Panc1 (cell line): ENCODE results near the gene SAMD4B. TPM values are rescaled to one million over a fixed set of nuclear protein-coding genes. Genes with fewer than 3 reads are reported as not detected.
"Not testable (repeated sequence)": the region's sequence is repeated elsewhere in the genome, so short reads cannot be mapped to it uniquely, and the experiment has no call there.

ENCODE experiments used
- ATAC-seq: fragments of 200-7000 bp; cut with Tn5 transposase; 2 replicates; pipeline ENCODE4 v1.9.1; 2020; ENCODE audit warnings: mild to moderate bottlenecking, moderate library complexity
- BruUV-seq: library from RNA; stranded (reverse); fragments of 400-500 nt; replicated peaks from 2 replicates; lab custom pipeline; 2021; lab: Mats Ljungman, UMichigan
- CTCF ChIA-PET: fragments of 300-600 bp; sonication (Branson Sonifier 250); formaldehyde crosslinking; loops from one replicate; lab custom pipeline; 2022; ENCODE audit warnings: antibody characterized with exemption; lab: Charles Lee
- POLR2A ChIA-PET: fragments of 300-600 bp; sonication (Branson Sonifier 250); formaldehyde crosslinking; loops from one replicate; lab custom pipeline; 2022; ENCODE audit warnings: antibody characterized with exemption; lab: Charles Lee
- DNase-seq: peaks from one replicate; pipeline ENCODE4 v3.0.0-alpha.2; 2010; ENCODE audit warnings: low read depth, low spot score
- H3K27ac ChIP-seq: 2 replicates; pipeline ENCODE4 v1.5.1; 2011; ENCODE audit warnings: mild to moderate bottlenecking, low read length, inconsistent platforms
- H3K27me3 ChIP-seq: fragments of 200-500 bp; sonication (Bioruptor generic); 2 replicates; pipeline ENCODE4 v1.6.0; 2014; ENCODE audit warnings: low read length, inconsistent platforms; ENCODE audit not compliant: control insufficient read depth, insufficient read depth
- H3K36me3 ChIP-seq: fragments of 200-500 bp; sonication (Bioruptor generic); 2 replicates; pipeline ENCODE4 v1.5.1; 2014; ENCODE audit warnings: inconsistent platforms, mild to moderate bottlenecking, low read length, moderate library complexity; ENCODE audit not compliant: control insufficient read depth, insufficient read depth
- H3K4me1 ChIP-seq: 2 replicates; pipeline ENCODE4 v1.5.1; 2011; ENCODE audit warnings: inconsistent platforms, mild to moderate bottlenecking, low read length, moderate library complexity; ENCODE audit not compliant: control insufficient read depth, insufficient read depth
- H3K4me3 ChIP-seq, 2 experiments: 2 replicates each; pipeline ENCODE4 v1.5.1; 2011 to 2012; ENCODE audit warnings: low read depth in 2 of 2, low read length in 2 of 2, mild to moderate bottlenecking in 2 of 2, inconsistent platforms in 1 of 2, moderate library complexity in 1 of 2
- H3K9me3 ChIP-seq: fragments of 200-500 bp; sonication (Bioruptor generic); 2 replicates; pipeline ENCODE4 v1.5.1; 2014; ENCODE audit warnings: low read depth, mild to moderate bottlenecking, inconsistent platforms, low read length, moderate library complexity; ENCODE audit not compliant: control insufficient read depth, insufficient read depth
- CTCF ChIP-seq: fragments of 450-650 bp; IDR thresholded peaks from 2 replicates; pipeline ENCODE4 v1.5.1; 2017; ENCODE audit warnings: mild to moderate bottlenecking
- POLR2AphosphoS5 ChIP-seq: IDR thresholded peaks from 2 replicates; pipeline ENCODE4 v1.6.1; 2012; ENCODE audit warnings: mild to moderate bottlenecking, low read depth, low read length, moderate library complexity
- REST ChIP-seq, 2 experiments: IDR thresholded peaks; 2 replicates each; pipeline ENCODE4 v1.6.1; 2011 to 2012; ENCODE audit warnings: low read depth in 2 of 2, control low read depth in 1 of 2, low read length in 1 of 2, mild to moderate bottlenecking in 1 of 2, moderate library complexity in 1 of 2; ENCODE audit not compliant: insufficient read depth in 1 of 2
- SIN3A ChIP-seq: IDR thresholded peaks from 2 replicates; pipeline ENCODE4 v1.6.1; 2012; ENCODE audit warnings: low read depth, mild to moderate bottlenecking, low read length, moderate library complexity, borderline replicate concordance; ENCODE audit not compliant: insufficient read depth
- TCF7L2 ChIP-seq: IDR thresholded peaks from 2 replicates; pipeline ENCODE4 v1.6.1; 2011; ENCODE audit warnings: mild to moderate bottlenecking, low read depth, low read length, inconsistent platforms
- in situ Hi-C: cut with HindIII; loops from 2 replicates; pipeline ENCODE4 v1.10.0; 2016; ENCODE audit warnings: low sequenced_read_pairs, low pct_unique_long_range_greater_than_20kb
- intact Hi-C: fragments of 100-400 bp; cut with micrococcal nuclease; formaldehyde crosslinking; loops from one replicate; pipeline ENCODE4 v1.10.0; 2022; ENCODE audit not compliant: unreplicated experiment
- total RNA-seq: library from RNA; stranded (reverse); gene quantifications from one replicate; pipeline ENCODE4 v1.2.1, GENCODE V29; 2021; ENCODE audit not compliant: unreplicated experiment

The SAMD4B gene
- total RNA-seq, 1 experiment from 2014 or later = 1,339 TPM

- no TSS peak for BruUV-seq
- POLR2A ChIA-PET = interaction anchor here (0.6 to 0.7 kb wide), 4 partner anchors 45 to 450 kb away, joined by 3 to 5 read pairs (median 4); no protein-coding TSS in a partner anchor
- ATAC-seq (no peak), DNase-seq (no peak)
- CTCF ChIA-PET = interaction anchor here (0.5 to 1.1 kb wide), 4 partner anchors 10 to 119 kb away, joined by 3 to 6 read pairs (median 4); partner anchors contain the start of gene PLEKHG2
- Histone ChIP-seq H3K4me1 (peaks cover 6% of the 10 kb centered on the region), H3K27me3 (no peaks in the 10 kb centered on the region), H3K36me3 (no peaks in the 10 kb centered on the region), H3K4me3 (no peak overlapping the region), H3K9me3 (no peaks in the 10 kb centered on the region), H3K27ac (no peak overlapping the region)
- TF ChIP-seq REST (IDR thresholded peaks at IDR 0.05; ENCODE audit: insufficient read depth in 1 of 2, low read depth in 2 of 2, low read length in 1 of 2) (no peak), CTCF (no peak), TCF7L2 (no peak), SIN3A (no peak), POLR2AphosphoS5 (no peak)
- in situ Hi-C loops = no loop called here
- intact Hi-C loops = loop anchor here (10.0 kb wide), 1 partner anchor 392 kb away; no protein-coding TSS in a partner anchor
Measured at GRCh38 chr19:39336483-39336882, 5.7 kb upstream of the SAMD4B start.

DNA sequence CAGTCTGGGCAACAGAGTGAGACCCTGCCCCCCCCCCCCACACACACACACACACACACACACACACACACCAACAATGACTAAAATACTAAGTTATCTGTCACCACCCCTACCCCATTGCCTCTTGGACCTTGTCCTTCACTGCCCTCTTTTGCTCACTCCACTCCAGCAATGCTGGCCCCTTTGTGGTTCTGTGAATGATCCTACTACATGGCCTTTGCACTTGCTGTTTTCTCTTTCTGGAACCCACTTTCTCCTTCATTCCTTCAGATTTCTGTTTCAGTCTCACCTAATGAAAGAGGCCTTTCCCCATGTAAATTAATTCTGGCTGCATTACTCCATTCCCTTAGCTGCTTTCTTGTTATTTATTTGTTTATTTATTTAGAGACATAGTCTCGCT is 2.5 kb upstream of the SAMD4B start:
- POLR2A ChIA-PET = interaction anchor here (0.7 kb wide), 2 partner anchors 66 to 91 kb away, joined by 4 read pairs; no protein-coding TSS in a partner anchor
- Histone ChIP-seq H3K36me3 (0 out of 2 replicates have a peak, but pooled peaks cover 3% of the 10 kb centered on the region), H3K27me3 (no peaks in the 10 kb centered on the region), H3K4me1 (peaks cover 23% of the 10 kb centered on the region), H3K9me3 (no peaks in the 10 kb centered on the region), H3K27ac (no peak overlapping the region), H3K4me3 (no peak overlapping the region)
- TF ChIP-seq POLR2AphosphoS5 = no peak
- TF ChIP-seq SIN3A = no peak
- no peak for TF ChIP-seq CTCF
- CTCF ChIA-PET = interaction anchor here (0.9 to 1.6 kb wide), 3 partner anchors 10 to 26 kb away, joined by 3 to 12 read pairs (median 12); no protein-coding TSS in a partner anchor
- in situ Hi-C loops (loop anchor here (5.0 to 10.0 kb wide), 2 partner anchors 45 to 122 kb away; partner anchors contain the start of gene IFNL1), intact Hi-C loops (loop anchor here (10.0 kb wide), 1 partner anchor 395 kb away; no protein-coding TSS in a partner anchor)
- ATAC-seq (no peak), DNase-seq (no peak)
- BruUV-seq = no TSS peak

DNA sequence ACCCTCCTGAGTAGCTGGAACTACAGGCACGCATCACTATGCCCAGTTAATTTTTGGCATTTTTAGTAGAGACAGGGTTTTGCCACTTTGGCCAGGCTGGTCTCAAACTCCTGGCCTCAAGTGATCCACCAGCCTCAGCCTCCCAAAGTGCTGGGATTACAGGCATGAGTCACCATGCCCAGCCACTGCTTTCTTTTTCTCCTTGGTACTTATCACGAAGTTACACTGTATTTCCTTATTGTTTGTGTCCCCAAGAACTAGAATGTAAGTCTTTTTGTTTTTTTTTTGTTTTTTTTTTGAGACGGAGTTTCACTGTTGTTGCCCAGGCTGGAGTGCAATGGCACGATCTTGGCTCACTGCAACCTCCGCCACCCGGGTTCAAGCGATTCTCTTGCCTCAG is 2.1 kb upstream of the SAMD4B start:
- CTCF ChIA-PET = interaction anchor here (0.7 to 0.9 kb wide), 2 partner anchors 27 to 125 kb away, joined by 3 read pairs; no protein-coding TSS in a partner anchor
- intact Hi-C loops, H3K4me3 ChIP-seq, H3K27ac ChIP-seq, H3K9me3 ChIP-seq, ATAC-seq, DNase-seq, H3K36me3 ChIP-seq, H3K27me3 ChIP-seq, BruUV-seq: not testable (repeated sequence)
- in situ Hi-C loops = loop anchor here (5.0 to 10.0 kb wide), 2 partner anchors 45 to 123 kb away; partner anchors contain the start of gene IFNL1
- POLR2A ChIA-PET = interaction anchor here (0.7 kb wide), 1 partner anchor 91 kb away, joined by 4 read pairs; no protein-coding TSS in a partner anchor
- peaks cover 28% of the 10 kb centered on the region for H3K4me1 ChIP-seq
